Tibial nerve (tissue), 4 donors: ENCODE measurements around the gene CFAP65. TPM values are rescaled to one million over a fixed set of nuclear protein-coding genes. Genes with fewer than 3 reads are reported as not detected.

Source experiments
- DNase-seq, 2 donors: peaks; one replicate each; pipeline ENCODE4 v3.0.0-alpha.2; 2019; ENCODE audit warnings: low spot score in 2 of 2
- H3K27ac ChIP-seq, 4 donors: fragments of 200-600 bp; sonication (generic) in 3 of 4; one replicate each; pipeline ENCODE4 v1.5.1; 2017 to 2019; ENCODE audit warnings: mild to moderate bottlenecking in 1 of 4
- H3K27me3 ChIP-seq, 2 donors: fragments of 200-600 bp; sonication (generic) in 1 of 2; one replicate each; pipeline versions ENCODE4 v1.5.1 to v1.6.0; 2017 to 2019
- H3K36me3 ChIP-seq, 3 donors: fragments of 200-600 bp; sonication (generic); one replicate each; pipeline ENCODE4 v1.5.1; 2018 to 2019
- H3K4me1 ChIP-seq, 4 donors: fragments of 200-600 bp; sonication (generic) in 3 of 4; one replicate each; pipeline ENCODE4 v1.5.1; 2017 to 2019
- H3K4me3 ChIP-seq, 4 donors: fragments of 200-600 bp; sonication (generic) in 3 of 4; one replicate each; pipeline ENCODE4 v1.5.1; 2017 to 2019; ENCODE audit warnings: mild to moderate bottlenecking in 1 of 4, moderate library complexity in 1 of 4
- H3K9me3 ChIP-seq, 4 donors: fragments of 200-600 bp; sonication (generic) in 3 of 4; one replicate each; pipeline ENCODE4 v1.5.1; 2017 to 2019
- CTCF ChIP-seq, 5 experiments: fragments of 200-600 bp in 3 of 5; fragments of 450-650 bp in 2 of 5; sonication (generic) in 3 of 5; IDR thresholded peaks; one replicate each; pipeline ENCODE4 v1.5.1; 2016 to 2019; ENCODE audit warnings: antibody characterized with exemption in 5 of 5, mild to moderate bottlenecking in 3 of 5, moderate library complexity in 2 of 5
- EP300 ChIP-seq, 2 donors: sonication (generic); formaldehyde crosslinking; IDR thresholded peaks; one replicate each; pipeline ENCODE4 v1.6.1; 2017; ENCODE audit warnings: antibody characterized with exemption in 2 of 2, mild to moderate bottlenecking in 1 of 2
- POLR2A ChIP-seq, 2 donors: fragments of 450-650 bp; IDR thresholded peaks; one replicate each; pipeline ENCODE4 v1.6.1; 2017; ENCODE audit warnings: antibody characterized with exemption in 2 of 2, mild to moderate bottlenecking in 2 of 2, moderate library complexity in 2 of 2
- WGBS, 2 donors: methylation state at CpG; one replicate each; pipeline ENCODE4 v1.1.5; 2018; 5-methylcytosine and 5-hydroxymethylcytosine counted together
- total RNA-seq, 4 donors: library from RNA; depleted of rRNA; stranded (reverse); fragments of >200 nt; gene quantifications; one replicate each; pipeline ENCODE4 v1.1.0, GENCODE V29; 2016

Gene CFAP65
- total RNA-seq, 4 donors from 2014 or later: not detected

GRCh38 chr2:219010873-219011272 lies 30.4 kb downstream of the CFAP65 start:
- Histone ChIP-seq H3K27me3 (peaks cover 0 to 20% of the 10 kb centered on the region in 2 donors), H3K4me3 (no peak overlapping the region), H3K9me3 (no peaks in the 10 kb centered on the region), H3K4me1 (no peaks in the 10 kb centered on the region), H3K27ac (no peak overlapping the region), H3K36me3 (no peaks in the 10 kb centered on the region)
- TF ChIP-seq EP300 (IDR thresholded peaks at IDR 0.05) (no peak), CTCF (IDR thresholded peaks at IDR 0.05) (no peak), POLR2A (IDR thresholded peaks at IDR 0.05) (no peak)
- 73 to 74% methylated on average over 5 of the region's 5 CpGs for WGBS, 2 donors
- DNase-seq: no peak

DNA sequence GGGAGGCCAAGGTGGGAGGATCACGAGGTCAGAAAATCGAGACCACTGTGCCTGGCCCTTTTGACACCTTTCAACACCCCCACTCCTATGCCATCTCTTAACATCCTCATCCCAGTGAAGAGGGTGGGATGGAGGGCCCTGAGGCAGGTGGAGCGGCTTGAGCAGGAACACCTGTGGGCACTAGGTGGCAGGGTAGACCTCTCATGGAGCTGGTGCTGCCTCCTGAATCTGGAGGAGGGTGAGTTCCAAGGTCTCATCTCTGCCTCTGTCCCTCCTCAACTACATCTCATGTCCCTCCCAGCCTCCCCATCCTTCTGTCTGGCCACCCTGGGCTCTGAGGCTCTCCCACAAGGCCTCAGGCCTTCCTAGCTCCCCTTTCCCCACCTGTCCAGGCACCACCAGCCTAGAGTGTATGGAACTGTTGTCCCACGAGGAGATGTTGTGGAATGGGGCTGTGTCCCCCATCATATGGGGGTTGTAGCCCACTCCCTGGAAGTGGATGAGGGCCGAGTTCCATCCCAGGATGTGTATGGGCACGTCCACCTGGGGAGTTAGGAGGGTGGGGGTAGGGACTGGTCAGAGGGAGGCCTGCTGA lies 31.1 kb downstream of the CFAP65 start:
- peaks cover 0 to 26% of the 10 kb centered on the region in 2 donors for H3K27me3 ChIP-seq
- no peaks in the 10 kb centered on the region for H3K4me1 ChIP-seq
- peak in 1 of 5 experiments; percentile 12 for TF ChIP-seq CTCF (IDR thresholded peaks at IDR 0.05)
- no peak for TF ChIP-seq EP300 (IDR thresholded peaks at IDR 0.05)
- H3K9me3 ChIP-seq: no peaks in the 10 kb centered on the region
- H3K36me3 ChIP-seq: no peaks in the 10 kb centered on the region
- no peak for DNase-seq
- 50 to 54% methylated on average over 6 of the region's 6 CpGs for WGBS, 2 donors
- H3K27ac ChIP-seq: no peak overlapping the region
- no peak overlapping the region for H3K4me3 ChIP-seq

DNA sequence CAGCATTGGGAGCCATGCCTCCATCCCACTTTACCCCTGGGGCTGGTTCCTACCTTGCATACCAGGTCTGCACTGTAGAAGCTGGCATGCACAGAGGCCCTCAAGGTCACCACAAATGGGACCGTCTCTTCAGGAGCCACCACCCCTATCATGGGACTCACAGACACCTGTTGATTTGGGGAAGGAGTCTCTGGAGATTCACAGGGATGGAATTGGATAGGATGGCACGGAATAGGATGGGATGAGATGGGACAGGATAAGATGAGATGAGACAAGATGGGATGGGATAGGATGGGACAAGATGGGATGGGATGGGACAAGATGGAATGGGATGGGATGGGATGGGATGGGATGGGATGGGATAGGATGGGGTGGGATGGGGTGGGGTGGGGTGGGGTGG lies 32.0 kb downstream of the CFAP65 start:
- Histone ChIP-seq H3K36me3 (no peaks in the 10 kb centered on the region), H3K4me1 (no peaks in the 10 kb centered on the region), H3K9me3 (no peaks in the 10 kb centered on the region), H3K4me3 (no peak overlapping the region), H3K27ac (no peak overlapping the region), H3K27me3 (peaks cover 0 to 36% of the 10 kb centered on the region in 2 donors)
- WGBS, 2 donors: 67 to 74% methylated on average over 2 of the region's 2 CpGs
- DNase-seq: no peak
- TF ChIP-seq POLR2A (IDR thresholded peaks at IDR 0.05) (no peak), CTCF (IDR thresholded peaks at IDR 0.05) (no peak), EP300 (IDR thresholded peaks at IDR 0.05) (no peak)

DNA sequence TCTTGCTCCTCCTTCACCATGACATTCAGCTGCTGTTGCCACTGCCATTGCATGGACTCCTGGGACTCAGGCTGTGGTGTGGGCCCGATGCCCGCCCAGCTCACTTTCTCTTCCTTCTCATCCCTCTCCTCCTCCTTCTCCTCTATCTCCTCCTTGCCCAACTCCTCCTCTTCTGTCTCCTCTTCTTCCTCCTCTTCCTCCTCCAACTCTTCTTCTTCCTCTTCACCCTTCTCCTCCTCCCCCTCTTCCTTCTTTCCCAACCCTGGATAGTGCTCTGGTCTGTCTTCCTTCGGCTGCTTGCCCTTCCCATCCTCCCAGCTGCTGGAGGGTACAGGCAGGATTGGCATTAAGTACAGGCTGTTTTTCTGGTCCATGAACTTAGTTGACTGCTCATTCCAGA lies 37.3 kb downstream of the CFAP65 start:
- Histone ChIP-seq H3K4me1 (peaks cover 0 to 24% (median 17%) of the 10 kb centered on the region in 4 donors), H3K36me3 (no peaks in the 10 kb centered on the region), H3K4me3 (no peak overlapping the region), H3K27me3 (peaks cover 0 to 83% of the 10 kb centered on the region in 2 donors), H3K27ac (no peak overlapping the region), H3K9me3 (no peaks in the 10 kb centered on the region)
- TF ChIP-seq CTCF (IDR thresholded peaks at IDR 0.05) (no peak), EP300 (IDR thresholded peaks at IDR 0.05) (no peak), POLR2A (IDR thresholded peaks at IDR 0.05) (no peak)
- no peak for DNase-seq
- WGBS, 2 donors: 78 to 88% methylated on average over 3 of the region's 3 CpGs

- Histone ChIP-seq H3K4me3 (no peak overlapping the region), H3K27me3 (peaks cover 0 to 87% of the 10 kb centered on the region in 2 donors), H3K4me1 (peaks cover 0 to 31% (median 17%) of the 10 kb centered on the region in 4 donors)
Observed at GRCh38 chr2:219003267-219003634, 38.1 kb downstream of the CFAP65 start.

More at GRCh38 chr2:219003267-219003634, 38.1 kb downstream of the CFAP65 start:
- no peak overlapping the region for H3K27ac ChIP-seq
- no peak for DNase-seq
- H3K36me3 ChIP-seq: no peaks in the 10 kb centered on the region
- TF ChIP-seq CTCF (IDR thresholded peaks at IDR 0.05) (peak in 2 of 5 experiments; percentile 8 to 11), EP300 (IDR thresholded peaks at IDR 0.05) (no peak)
- WGBS, 2 donors: 10 to 13% methylated on average over 6 to 20 of the region's 20 CpGs
- no peaks in the 10 kb centered on the region for H3K9me3 ChIP-seq
